GM12801 (cell line): ENCODE results near the gene KCNJ4.

Experiments used
- CTCF ChIP-seq: IDR thresholded peaks from one replicate; pipeline ENCODE4 v1.5.1; 2011; ENCODE audit warnings: control low read depth; ENCODE audit not compliant: insufficient read length; ENCODE audit errors: extremely low read depth

KCNJ4 gene

GRCh38 chr22:38482662-38483308 is 27.8 kb upstream of the KCNJ4 start:
- TF ChIP-seq CTCF = no peak

- no peak for TF ChIP-seq CTCF
Observed at GRCh38 chr22:38481871-38482332, 26.9 kb upstream of the KCNJ4 start.

GRCh38 chr22:38481162-38481870 is 26.3 kb upstream of the KCNJ4 start:
- no peak for TF ChIP-seq CTCF

GRCh38 chr22:38479096-38479837 is 24.3 kb upstream of the KCNJ4 start:
- no peak for TF ChIP-seq CTCF

GRCh38 chr22:38477585-38477984 is 22.6 kb upstream of the KCNJ4 start:
- no peak for TF ChIP-seq CTCF

GRCh38 chr22:38474003-38474607 is 19.1 kb upstream of the KCNJ4 start:
- TF ChIP-seq CTCF = no peak

GRCh38 chr22:38471237-38471636 is 16.2 kb upstream of the KCNJ4 start:
- TF ChIP-seq CTCF = no peak
